ENCODE data around the gene SEC14L6.

SEC14L6 gene

GRCh38 chr22:30584441-30584840, 37.9 kb upstream of the SEC14L6 start:
- TF ChIP-seq SNAI2 (CRISPR knock-in tag; IDR thresholded peaks at IDR 0.05) (no peak), BACH2 (CRISPR knock-in tag; IDR thresholded peaks at IDR 0.05; ENCODE audit: borderline replicate concordance) (no peak), ARNTL (CRISPR knock-in tag; IDR thresholded peaks at IDR 0.05; ENCODE audit: borderline replicate concordance, low read depth) (no peak), ISL1 (CRISPR knock-in tag; IDR thresholded peaks at IDR 0.05) (no peak), TSHZ2 (CRISPR knock-in tag; IDR thresholded peaks at IDR 0.05) (no peak), TCF4 (CRISPR knock-in tag; IDR thresholded peaks at IDR 0.05; ENCODE audit: borderline replicate concordance) (no peak), ZFP3 (CRISPR knock-in tag; IDR thresholded peaks at IDR 0.05) (no peak), POU6F1 (CRISPR knock-in tag; IDR thresholded peaks at IDR 0.05; ENCODE audit: borderline replicate concordance, low read depth) (no peak), ZC3H10 (CRISPR knock-in tag; IDR thresholded peaks at IDR 0.05) (no peak), CSRNP3 (CRISPR knock-in tag; IDR thresholded peaks at IDR 0.05) (no peak), CSDC2 (CRISPR knock-in tag; IDR thresholded peaks at IDR 0.05) (no peak), PPARA (CRISPR knock-in tag; IDR thresholded peaks at IDR 0.05; ENCODE audit: borderline replicate concordance) (no peak), ESRRG (CRISPR knock-in tag; IDR thresholded peaks at IDR 0.05) (no peak), ZNF8 (CRISPR knock-in tag; IDR thresholded peaks at IDR 0.05) (no peak), TOX (CRISPR knock-in tag; IDR thresholded peaks at IDR 0.05; ENCODE audit: borderline replicate concordance) (no peak), PATZ1 (CRISPR knock-in tag; IDR thresholded peaks at IDR 0.05; ENCODE audit: borderline replicate concordance) (no peak), ZNF565 (CRISPR knock-in tag; conservative IDR thresholded peaks at IDR 0.05; ENCODE audit: low read depth) (no peak)
- no peak for ATAC-seq

- TF ChIP-seq PPARA (CRISPR knock-in tag; IDR thresholded peaks at IDR 0.05; ENCODE audit: borderline replicate concordance) (no peak), ZNF8 (CRISPR knock-in tag; IDR thresholded peaks at IDR 0.05) (no peak), GLIS3 (CRISPR knock-in tag; IDR thresholded peaks at IDR 0.05) (no peak), TCF4 (CRISPR knock-in tag; IDR thresholded peaks at IDR 0.05; ENCODE audit: borderline replicate concordance) (no peak), ZFP30 (CRISPR knock-in tag; IDR thresholded peaks at IDR 0.05) (no peak), ZNF70 (CRISPR knock-in tag; IDR thresholded peaks at IDR 0.05) (no peak), OSR1 (CRISPR knock-in tag; IDR thresholded peaks at IDR 0.05) (no peak), ARNTL (CRISPR knock-in tag; IDR thresholded peaks at IDR 0.05; ENCODE audit: borderline replicate concordance, low read depth) (no peak), ZNF565 (CRISPR knock-in tag; conservative IDR thresholded peaks at IDR 0.05; ENCODE audit: low read depth) (no peak), ESRRG (CRISPR knock-in tag; IDR thresholded peaks at IDR 0.05) (no peak), ZFP3 (CRISPR knock-in tag; IDR thresholded peaks at IDR 0.05) (no peak), BACH2 (CRISPR knock-in tag; IDR thresholded peaks at IDR 0.05; ENCODE audit: borderline replicate concordance) (no peak), CSRNP3 (CRISPR knock-in tag; IDR thresholded peaks at IDR 0.05) (no peak), TOX (CRISPR knock-in tag; IDR thresholded peaks at IDR 0.05; ENCODE audit: borderline replicate concordance) (no peak), ISL1 (CRISPR knock-in tag; IDR thresholded peaks at IDR 0.05) (no peak), SNAI2 (CRISPR knock-in tag; IDR thresholded peaks at IDR 0.05) (no peak), CREB5 (CRISPR knock-in tag; IDR thresholded peaks at IDR 0.05; ENCODE audit: low read depth) (no peak), ZC3H10 (CRISPR knock-in tag; IDR thresholded peaks at IDR 0.05) (no peak)
Observed at GRCh38 chr22:30582788-30583545, 36.4 kb upstream of the SEC14L6 start.

More at GRCh38 chr22:30582788-30583545, 36.4 kb upstream of the SEC14L6 start:
- no peak for ATAC-seq
